ENCODE data around the gene M6PR. TPM values are rescaled to one million over a fixed set of nuclear protein-coding genes. Genes with fewer than 3 reads are reported as not detected.

The M6PR gene
- total and polyA plus RNA-seq, 2 of the 8 experiments (the other 6 are each of a cell fraction or from before 2014, with no cell fraction given), result 106 to 122 TPM

DNA sequence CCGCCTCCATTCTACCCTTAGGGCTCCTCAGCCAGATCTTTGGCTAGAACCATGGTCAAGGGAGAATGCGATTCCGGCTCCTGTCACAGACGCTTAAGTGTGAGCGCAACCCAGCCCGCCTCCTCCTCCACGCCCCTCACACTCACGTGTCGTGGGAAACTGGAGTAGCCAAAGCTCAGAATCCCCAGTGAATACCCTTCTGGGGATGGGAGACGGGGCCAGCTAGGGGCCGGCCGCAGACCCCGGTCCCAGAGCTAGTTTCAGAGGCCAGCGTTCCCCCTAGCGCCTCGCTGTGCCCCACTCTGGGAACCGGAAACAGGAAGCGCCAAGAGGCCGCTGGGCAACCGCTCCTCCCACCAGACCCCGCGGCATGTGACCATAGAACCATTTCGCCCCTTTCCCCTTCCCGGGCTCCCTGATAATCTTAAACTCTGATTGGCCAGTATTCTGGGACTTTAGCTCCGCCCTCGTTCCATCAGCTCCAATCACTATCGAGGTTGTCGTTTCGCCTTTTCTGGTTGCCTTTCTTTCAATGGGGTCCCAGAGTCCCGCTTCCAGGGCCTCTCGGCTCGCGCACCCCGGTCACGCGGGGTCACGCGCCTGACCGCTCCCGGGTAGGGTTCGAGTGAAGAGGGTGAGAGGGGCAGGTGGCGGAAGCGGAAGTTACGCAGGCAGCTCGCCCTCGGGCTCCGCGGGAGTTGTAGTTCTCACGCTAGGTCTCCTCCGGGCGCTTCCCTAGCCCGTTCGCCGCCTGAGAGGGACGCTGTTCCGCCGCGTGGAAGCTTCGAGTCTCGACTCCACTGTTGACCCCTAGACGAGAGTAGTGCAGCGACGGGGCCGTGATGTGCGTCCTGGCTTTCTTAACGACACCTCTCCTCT, at the start of gene M6PR (continued):
- peak; percentile 64 to 75 for TF ChIP-seq RAD21 (IDR thresholded peaks at IDR 0.05 in 1 of 2, conservative IDR thresholded peaks at IDR 0.05 in 1 of 2; ENCODE audit: low read depth in 2 of 2, low read length in 2 of 2)
- TF ChIP-seq, protein P1, sequence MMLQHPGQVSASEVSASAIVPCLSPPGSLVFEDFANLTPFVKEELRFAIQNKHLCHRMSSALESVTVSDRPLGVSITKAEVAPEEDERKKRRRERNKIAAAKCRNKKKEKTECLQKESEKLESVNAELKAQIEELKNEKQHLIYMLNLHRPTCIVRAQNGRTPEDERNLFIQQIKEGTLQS (IDR thresholded peaks at IDR 0.05; ENCODE audit: insufficient read depth, low read depth, low read length), result peak; percentile 8; the same call in 1 of the 2 replicates
- TF ChIP-seq, protein P2, sequence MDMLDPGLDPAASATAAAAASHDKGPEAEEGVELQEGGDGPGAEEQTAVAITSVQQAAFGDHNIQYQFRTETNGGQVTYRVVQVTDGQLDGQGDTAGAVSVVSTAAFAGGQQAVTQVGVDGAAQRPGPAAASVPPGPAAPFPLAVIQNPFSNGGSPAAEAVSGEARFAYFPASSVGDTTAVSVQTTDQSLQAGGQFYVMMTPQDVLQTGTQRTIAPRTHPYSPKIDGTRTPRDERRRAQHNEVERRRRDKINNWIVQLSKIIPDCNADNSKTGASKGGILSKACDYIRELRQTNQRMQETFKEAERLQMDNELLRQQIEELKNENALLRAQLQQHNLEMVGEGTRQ (IDR thresholded peaks at IDR 0.05; ENCODE audit: low read length), result peak; percentile 86
- peak; percentile 76 for TF ChIP-seq POLR2AphosphoS5 (IDR thresholded peaks at IDR 0.05; ENCODE audit: low read depth, low read length)
- TF ChIP-seq TEAD4 (IDR thresholded peaks at IDR 0.05; ENCODE audit: low read depth, low read length), result 0 out of 2 replicates have a peak, but pooled peaks have one; percentile 8
- TF ChIP-seq RFX5 (IDR thresholded peaks at IDR 0.05; ENCODE audit: borderline replicate concordance, low read depth, low read length), result no peak
- TF ChIP-seq TBP (IDR thresholded peaks at IDR 0.05; ENCODE audit: low read depth, low read length), result peak; percentile 72
- TF ChIP-seq SAP30 (IDR thresholded peaks at IDR 0.05; ENCODE audit: insufficient read depth, insufficient replicate concordance, low read length), result peak; percentile 63
- no peak for TF ChIP-seq SUZ12 (IDR thresholded peaks at IDR 0.05; ENCODE audit: low read length)
- TF ChIP-seq KDM5A (IDR thresholded peaks at IDR 0.05; ENCODE audit: low read length), result 0 out of 2 replicates have a peak, but pooled peaks have one; percentile 29
- TF ChIP-seq CBX5 (IDR thresholded peaks at IDR 0.05; ENCODE audit: low read depth, low read length), result no peak
- TF ChIP-seq GABPA (IDR thresholded peaks at IDR 0.05; ENCODE audit: borderline replicate concordance, insufficient read depth, low read length), result peak; percentile 95

Measured in H1 (cell line).